ENCODE measurements around the gene SLC15A2. TPM values are rescaled to one million over a fixed set of nuclear protein-coding genes. Genes with fewer than 3 reads are reported as not detected.

Gene SLC15A2
- total and polyA plus RNA-seq, 9 donors = 0.23 to 9.4 (median 1.5) TPM

DNA sequence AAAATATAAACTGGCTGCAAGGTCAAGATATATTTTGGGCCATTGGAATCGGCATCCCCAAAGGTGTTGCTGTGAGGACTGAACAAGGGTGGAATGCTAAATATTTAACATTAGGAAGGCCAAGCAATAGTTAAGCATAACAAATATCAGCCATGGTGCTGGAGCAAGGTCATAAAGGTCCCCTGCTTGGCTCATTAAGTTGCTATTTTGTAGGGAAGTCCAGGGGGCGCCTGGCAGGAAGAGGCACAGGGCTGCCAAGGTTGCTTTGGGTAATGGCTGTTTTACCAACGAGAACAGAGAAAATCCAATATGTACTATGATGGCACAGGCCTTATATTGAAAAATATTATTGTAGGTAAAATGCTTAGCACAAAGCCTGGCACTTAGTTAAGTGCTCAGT, 62.2 kb downstream of the SLC15A2 start:
- no peaks in the 10 kb centered on the region for H3K27me3 ChIP-seq
- no peak overlapping the region for H3K27ac ChIP-seq
- no peaks in the 10 kb centered on the region for H3K36me3 ChIP-seq
- H3K9me3 ChIP-seq = no peaks in the 10 kb centered on the region
- WGBS, 3 donors = 71 to 80% (median 71%) methylated on average over 3 of the region's 3 CpGs
- DNase-seq = no peak
- intact Hi-C loops (cut with DNase I) = no loop called here
- TF ChIP-seq CTCF (IDR thresholded peaks at IDR 0.05) (no peak), EP300 (IDR thresholded peaks at IDR 0.05) (no peak), POLR2A (IDR thresholded peaks at IDR 0.05) (no peak)
- H3K4me3 ChIP-seq = no peak overlapping the region
- H3K4me1 ChIP-seq (ENCODE audit: insufficient read depth) = no peaks in the 10 kb centered on the region

DNA sequence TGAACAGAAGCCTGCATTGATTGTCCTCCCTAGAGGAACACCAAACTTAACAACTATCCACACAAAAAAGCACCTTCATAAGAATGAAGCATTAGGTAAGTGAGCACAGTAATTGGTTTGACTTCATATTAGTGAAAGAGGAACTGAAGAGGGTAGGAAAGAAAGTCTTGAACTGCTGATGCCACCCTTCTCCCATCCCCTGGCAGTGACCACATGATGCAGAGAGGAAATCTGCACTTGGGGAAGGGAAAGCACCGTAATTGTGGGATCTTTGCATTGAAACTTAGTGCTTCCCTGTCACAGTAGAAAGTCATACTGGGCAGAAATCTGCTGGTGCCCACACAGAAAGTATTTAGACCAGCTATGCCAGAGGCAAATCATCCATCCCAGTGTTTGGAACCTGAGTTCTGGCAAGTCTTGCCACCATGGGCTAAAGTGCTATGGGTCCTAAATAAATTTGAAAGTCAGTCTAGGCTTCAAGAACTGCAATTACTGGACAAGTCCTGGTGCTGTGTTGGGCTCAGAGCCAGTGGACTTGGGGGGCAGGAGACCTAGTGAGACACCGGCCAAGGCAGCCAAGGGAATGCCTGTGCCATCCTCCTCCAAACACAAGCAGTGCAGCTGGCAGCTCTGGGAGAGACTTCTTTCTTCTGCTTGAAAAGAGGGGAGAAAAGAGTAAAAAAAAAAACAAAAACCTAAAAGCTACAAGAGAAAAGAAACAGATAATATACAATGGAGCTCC, 63.6 kb downstream of the SLC15A2 start:
- Histone ChIP-seq H3K4me3 (no peak overlapping the region), H3K36me3 (no peaks in the 10 kb centered on the region), H3K27ac (no peak overlapping the region), H3K4me1 (ENCODE audit: insufficient read depth) (no peaks in the 10 kb centered on the region), H3K27me3 (no peaks in the 10 kb centered on the region), H3K9me3 (no peaks in the 10 kb centered on the region)
- 90 to 93% (median 92%) methylated on average over 2 of the region's 2 CpGs for WGBS, 3 donors
- intact Hi-C loops (cut with DNase I) = no loop called here
- DNase-seq = no peak
- TF ChIP-seq CTCF (IDR thresholded peaks at IDR 0.05) (no peak), POLR2A (IDR thresholded peaks at IDR 0.05) (no peak), EP300 (IDR thresholded peaks at IDR 0.05) (no peak)

DNA sequence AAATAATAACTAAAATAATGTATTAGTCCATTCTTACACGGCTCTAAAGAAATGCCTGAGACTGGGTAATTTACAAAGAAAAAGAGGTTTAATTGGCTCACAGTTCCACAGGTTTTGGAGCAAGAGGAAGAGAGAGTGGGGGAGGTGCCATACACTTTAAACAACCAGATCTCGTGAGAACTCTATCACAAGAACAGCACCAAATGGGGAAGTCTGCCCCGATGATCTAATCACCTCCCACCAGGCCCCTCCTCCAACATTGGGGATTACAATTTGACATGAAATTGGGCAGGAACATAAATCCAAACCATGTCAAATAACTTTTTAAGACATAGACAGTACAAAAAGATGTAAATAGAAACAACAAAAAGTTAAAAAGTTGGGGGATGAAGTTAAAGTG, 64.6 kb downstream of the SLC15A2 start:
- intact Hi-C loops (cut with DNase I) = no loop called here
- no peaks in the 10 kb centered on the region for H3K36me3 ChIP-seq
- H3K27ac ChIP-seq = no peak overlapping the region
- no peak for DNase-seq
- H3K9me3 ChIP-seq = no peaks in the 10 kb centered on the region
- TF ChIP-seq POLR2A (IDR thresholded peaks at IDR 0.05) (no peak), CTCF (IDR thresholded peaks at IDR 0.05) (no peak), EP300 (IDR thresholded peaks at IDR 0.05) (no peak)
- no peaks in the 10 kb centered on the region for H3K27me3 ChIP-seq
- no peaks in the 10 kb centered on the region for H3K4me1 ChIP-seq (ENCODE audit: insufficient read depth)
- H3K4me3 ChIP-seq = no peak overlapping the region
- 32 to 42% (median 38%) methylated on average over 3 of the region's 3 CpGs for WGBS, 3 donors

DNA sequence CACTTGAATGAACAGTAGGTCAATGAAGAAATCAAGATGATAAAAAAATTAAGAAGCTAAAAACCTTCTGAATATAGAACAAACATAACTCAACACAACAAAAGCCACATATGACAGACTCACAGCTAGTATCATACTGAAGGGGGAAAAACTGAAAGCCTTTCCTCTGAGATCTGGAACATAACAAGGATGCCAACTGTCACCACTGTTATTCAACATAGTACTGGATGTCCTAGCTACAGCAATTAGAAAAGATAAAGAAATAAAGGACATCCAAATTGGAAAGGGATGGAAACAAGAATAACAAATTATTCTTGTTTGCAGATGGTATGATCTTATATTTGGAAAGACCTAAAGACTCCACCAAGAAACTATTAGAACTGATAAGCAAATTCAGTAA, 67.1 kb downstream of the SLC15A2 start:
- Histone ChIP-seq H3K27ac (no peak overlapping the region), H3K27me3 (no peaks in the 10 kb centered on the region), H3K4me3 (no peak overlapping the region), H3K36me3 (no peaks in the 10 kb centered on the region), H3K9me3 (no peaks in the 10 kb centered on the region), H3K4me1 (ENCODE audit: insufficient read depth) (no peaks in the 10 kb centered on the region)
- intact Hi-C loops (cut with DNase I) = no loop called here
- no peak for DNase-seq
- no peak for TF ChIP-seq CTCF (IDR thresholded peaks at IDR 0.05)
- TF ChIP-seq POLR2A (IDR thresholded peaks at IDR 0.05) = no peak
- TF ChIP-seq EP300 (IDR thresholded peaks at IDR 0.05) = no peak

Measured in ovary (tissue), 9 donors.